Measurements from ENCODE around the gene ELMO1. TPM values are rescaled to one million over a fixed set of nuclear protein-coding genes. Genes with fewer than 3 reads are reported as not detected.
A peak's percentile ranks its signal among the peaks of the same experiment; 100 is the strongest.
"Not testable (repeated sequence)": the region's sequence is repeated elsewhere in the genome, so short reads cannot be mapped to it uniquely, and the experiment has no call there.

The ELMO1 gene
- total and polyA plus RNA-seq, 5 experiments from 2014 or later: 26.9 to 120 (median 58.4) TPM

DNA sequence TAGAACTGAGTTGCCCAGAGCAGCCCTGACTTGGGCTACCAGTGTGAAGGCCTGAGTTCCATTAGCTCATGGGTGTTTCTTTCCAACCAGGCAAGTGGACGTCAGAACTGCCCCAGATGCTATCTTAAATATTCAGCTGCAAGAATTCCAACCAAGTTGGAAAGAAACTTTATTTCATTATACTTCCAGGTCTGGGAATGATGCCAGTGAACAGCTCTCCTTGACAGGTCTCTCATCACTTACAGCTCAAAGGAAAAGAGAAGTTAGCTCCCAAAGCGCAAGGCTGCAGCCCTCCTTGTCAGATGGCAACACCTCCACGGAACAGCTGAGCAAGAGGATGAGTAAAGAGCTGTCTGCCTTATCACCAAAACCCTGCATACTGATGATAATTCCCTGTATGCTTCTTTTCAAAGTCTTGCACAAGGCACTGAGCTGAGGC lies 468.8 kb downstream of the ELMO1 start:
- ATAC-seq (no peak), DNase-seq (no peak)
- Mint-ChIP-seq H3K27me3 (no peaks in the 10 kb centered on the region), H3K4me1 (peaks cover 6 to 23% (median 16%) of the 10 kb centered on the region in 4 donors), H3K27ac (peak overlapping the region in 1 of 10 donors; percentile 62), H3K9me3 (peaks cover 0 to 2% (median 0%) of the 10 kb centered on the region in 9 donors), H3K36me3 (peaks cover 13 to 18% (median 16%) of the 10 kb centered on the region in 3 donors), H3K4me3 (no peak overlapping the region)
- POLR2A ChIA-PET: no interaction called here

DNA sequence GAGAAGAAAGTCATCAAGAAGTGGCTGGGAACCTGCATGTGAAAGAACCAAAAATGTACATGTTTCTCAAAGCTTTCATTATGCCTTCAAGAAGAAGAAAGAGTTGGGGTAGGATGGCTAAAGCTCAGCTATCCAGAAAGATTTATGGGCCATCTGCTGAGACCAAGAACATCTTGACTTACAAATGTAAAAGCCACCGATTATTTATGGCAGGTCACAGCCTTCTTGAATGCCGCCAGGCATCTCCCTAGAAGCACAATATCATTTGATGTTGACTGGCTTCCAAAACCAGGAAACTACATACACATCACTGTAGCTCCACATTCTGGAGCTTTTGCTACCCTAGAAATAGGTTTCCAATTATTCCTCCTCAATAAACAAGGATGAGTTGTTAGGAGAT lies 470.2 kb downstream of the ELMO1 start:
- no peak overlapping the region for H3K4me3 Mint-ChIP-seq
- H3K27ac Mint-ChIP-seq: peak overlapping the region in 4 of 10 donors; percentile 53 to 73 (median 64)
- no peaks in the 10 kb centered on the region for H3K27me3 Mint-ChIP-seq
- H3K9me3 Mint-ChIP-seq: peaks cover 0 to 2% (median 0%) of the 10 kb centered on the region in 9 donors
- ATAC-seq (no peak), DNase-seq (no peak)
- POLR2A ChIA-PET: no interaction called here
- peaks cover 2 to 17% (median 6%) of the 10 kb centered on the region in 4 donors for H3K4me1 Mint-ChIP-seq
- peaks cover 17 to 22% (median 22%) of the 10 kb centered on the region in 3 donors for H3K36me3 Mint-ChIP-seq

DNA sequence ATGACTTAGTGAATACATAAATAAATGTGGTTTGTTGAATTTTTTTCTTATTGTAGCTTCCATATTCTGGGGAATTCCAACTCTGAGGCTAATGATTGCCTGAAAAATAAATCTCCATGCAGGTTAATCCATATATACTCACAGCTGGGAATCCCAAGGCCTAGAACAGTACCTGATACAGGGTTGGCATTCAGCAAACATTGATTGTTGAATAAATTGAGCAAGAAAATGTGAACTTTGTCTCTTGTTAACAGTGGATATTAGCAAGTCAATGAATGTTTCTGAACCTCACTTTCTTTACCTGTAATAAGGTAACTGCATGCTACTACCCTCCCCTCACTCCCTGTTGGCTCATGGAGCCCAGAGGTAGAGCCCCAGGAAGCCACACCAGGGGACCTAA lies 470.8 kb downstream of the ELMO1 start:
- POLR2A ChIA-PET: no interaction called here
- Mint-ChIP-seq H3K4me1 (peaks cover 2 to 14% (median 3%) of the 10 kb centered on the region in 4 donors), H3K27ac (peak overlapping the region in 5 of 10 donors; percentile 30 to 73 (median 63)), H3K27me3 (no peaks in the 10 kb centered on the region), H3K36me3 (peaks cover 17 to 24% (median 22%) of the 10 kb centered on the region in 3 donors), H3K4me3 (no peak overlapping the region), H3K9me3 (peaks cover 0 to 2% (median 0%) of the 10 kb centered on the region in 9 donors)
- ATAC-seq: no peak
- DNase-seq: no peak

DNA sequence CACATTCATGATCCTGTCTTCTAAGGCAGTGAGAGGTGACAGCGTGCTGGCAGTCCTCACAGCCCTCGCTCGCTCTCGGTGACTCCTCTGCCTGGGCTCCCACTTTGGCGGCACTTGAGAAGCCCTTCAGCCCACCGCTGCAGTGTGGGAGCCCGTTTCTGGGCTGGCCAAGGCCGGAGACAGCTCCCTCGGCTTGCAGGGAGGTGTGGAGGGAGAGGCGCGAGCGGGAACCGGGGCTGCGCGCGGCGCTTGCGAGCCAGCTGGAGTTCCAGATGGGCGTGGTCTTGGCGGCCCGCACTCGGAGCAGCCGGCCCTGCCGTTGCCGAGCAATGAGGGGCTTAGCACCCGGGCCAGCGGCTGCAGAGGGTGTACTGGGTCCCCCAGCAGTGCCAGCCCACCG lies 475.1 kb downstream of the ELMO1 start:
- Mint-ChIP-seq H3K4me1 (peaks cover 20 to 38% (median 33%) of the 10 kb centered on the region in 4 donors), H3K36me3 (peaks cover 21 to 26% (median 22%) of the 10 kb centered on the region in 3 donors)
- POLR2A ChIA-PET, H3K9me3 Mint-ChIP-seq, H3K27ac Mint-ChIP-seq, H3K27me3 Mint-ChIP-seq, ATAC-seq, H3K4me3 Mint-ChIP-seq, DNase-seq: not testable (repeated sequence)

GRCh38 chr7:36972140-36972518 lies 476.5 kb downstream of the ELMO1 start:
- peaks cover 22 to 37% (median 34%) of the 10 kb centered on the region in 4 donors for H3K4me1 Mint-ChIP-seq

DNA sequence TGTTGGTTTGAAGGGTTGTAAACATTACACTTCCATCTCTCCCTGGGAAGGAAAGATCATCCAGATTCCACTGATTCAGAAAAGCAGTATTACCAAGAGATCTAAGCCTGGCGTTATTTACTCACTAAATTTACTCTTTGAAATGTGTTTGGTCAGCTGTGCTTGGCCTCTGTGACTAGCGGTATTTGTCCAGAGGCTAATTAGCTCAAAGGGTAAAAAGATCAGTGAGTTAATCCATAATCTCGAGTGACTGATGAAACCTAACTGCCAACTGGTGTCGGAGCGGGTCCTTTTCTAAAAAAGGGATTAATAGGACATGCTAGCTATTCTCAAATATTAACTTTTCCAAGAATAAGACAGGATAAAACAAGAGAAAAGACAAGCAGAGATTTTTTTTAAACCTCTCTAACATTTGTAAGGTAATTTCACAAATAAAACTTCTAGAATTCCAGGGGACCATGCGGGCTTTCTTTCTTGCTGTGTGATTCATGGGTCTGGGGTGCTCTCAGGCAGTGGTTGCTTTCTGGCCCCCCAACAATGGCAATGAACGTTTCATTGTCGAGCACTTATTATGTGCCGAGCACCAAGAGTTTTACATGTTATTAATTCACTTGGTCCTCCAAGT lies 477.0 kb downstream of the ELMO1 start:
- POLR2A ChIA-PET: no interaction called here
- peak overlapping the region in 1 of 10 donors; percentile 49 for H3K4me3 Mint-ChIP-seq

More at GRCh38 chr7:36972140-36972518, 476.5 kb downstream of the ELMO1 start:
- POLR2A ChIA-PET: no interaction called here
- Mint-ChIP-seq H3K36me3 (peaks cover 17 to 22% (median 20%) of the 10 kb centered on the region in 3 donors), H3K9me3 (peaks cover 0 to 5% (median 0%) of the 10 kb centered on the region in 9 donors), H3K27ac (peak overlapping the region in 4 of 10 donors; percentile 13 to 37 (median 25)), H3K27me3 (no peaks in the 10 kb centered on the region), H3K4me3 (no peak overlapping the region)
- ATAC-seq (no peak), DNase-seq (no peak)

DNA sequence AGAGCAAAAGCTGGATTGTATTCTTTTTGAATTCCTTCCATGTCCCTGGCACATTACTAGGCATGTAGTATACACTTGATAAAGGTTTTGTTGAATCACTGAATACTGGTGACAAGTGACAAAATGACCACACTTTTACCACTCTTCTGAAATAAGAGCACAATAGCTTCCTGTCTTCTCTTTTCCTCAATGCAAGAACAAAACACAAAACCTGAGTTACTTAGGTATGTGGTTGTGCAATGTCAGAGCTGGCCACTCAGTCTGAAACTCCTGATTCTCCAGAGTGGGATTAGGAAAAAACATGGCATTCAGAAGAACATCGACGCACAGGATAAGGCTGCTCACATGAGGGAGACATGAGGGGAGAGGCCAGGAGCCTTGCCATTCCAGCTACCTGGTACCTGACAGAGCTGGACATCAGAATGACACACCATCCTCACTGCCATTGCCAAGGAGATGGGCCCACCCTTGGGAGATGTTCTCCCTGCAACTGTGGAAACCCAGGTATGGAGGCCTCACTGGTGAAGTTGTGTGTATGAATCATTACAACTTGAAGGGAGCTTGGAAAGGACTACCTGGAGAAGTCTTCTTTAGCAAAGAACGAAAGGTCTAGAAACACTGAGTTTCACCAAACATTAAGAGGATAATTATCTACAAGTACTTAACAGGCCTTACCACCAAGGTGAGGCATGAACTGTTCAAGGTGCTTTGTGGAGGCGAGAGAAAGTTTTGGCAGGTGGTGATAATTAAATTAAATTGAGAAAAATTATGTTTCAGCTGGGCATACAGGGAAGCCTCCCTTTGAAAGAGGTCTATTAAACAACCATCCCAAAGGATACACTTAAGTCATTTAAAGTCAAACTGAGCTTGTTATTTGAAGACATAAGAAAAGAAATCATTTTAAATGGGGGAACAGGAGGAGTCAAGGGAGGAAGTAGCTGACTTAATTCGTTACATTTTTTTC lies 477.8 kb downstream of the ELMO1 start:
- Mint-ChIP-seq H3K27me3 (no peaks in the 10 kb centered on the region), H3K9me3 (peaks cover 0 to 10% (median 3%) of the 10 kb centered on the region in 9 donors), H3K36me3 (peaks cover 11 to 26% (median 20%) of the 10 kb centered on the region in 3 donors), H3K4me1 (peaks cover 22 to 37% (median 35%) of the 10 kb centered on the region in 4 donors), H3K4me3 (peak overlapping the region in 6 of 10 donors; percentile 7 to 49 (median 12)), H3K27ac (peak overlapping the region; percentile 2 to 86 (median 52))
- ATAC-seq (no peak), DNase-seq (no peak)
- POLR2A ChIA-PET: no interaction called here

More for the DNA sequence above, 477.0 kb downstream of the ELMO1 start:
- Mint-ChIP-seq H3K36me3 (peaks cover 15 to 24% (median 20%) of the 10 kb centered on the region in 3 donors), H3K27me3 (no peaks in the 10 kb centered on the region), H3K9me3 (peaks cover 0 to 7% (median 0%) of the 10 kb centered on the region in 9 donors), H3K4me1 (peaks cover 22 to 37% (median 34%) of the 10 kb centered on the region in 4 donors), H3K27ac (peak overlapping the region in 6 of 10 donors; percentile 23 to 78 (median 66))
- DNase-seq: no peak
- ATAC-seq: no peak

DNA sequence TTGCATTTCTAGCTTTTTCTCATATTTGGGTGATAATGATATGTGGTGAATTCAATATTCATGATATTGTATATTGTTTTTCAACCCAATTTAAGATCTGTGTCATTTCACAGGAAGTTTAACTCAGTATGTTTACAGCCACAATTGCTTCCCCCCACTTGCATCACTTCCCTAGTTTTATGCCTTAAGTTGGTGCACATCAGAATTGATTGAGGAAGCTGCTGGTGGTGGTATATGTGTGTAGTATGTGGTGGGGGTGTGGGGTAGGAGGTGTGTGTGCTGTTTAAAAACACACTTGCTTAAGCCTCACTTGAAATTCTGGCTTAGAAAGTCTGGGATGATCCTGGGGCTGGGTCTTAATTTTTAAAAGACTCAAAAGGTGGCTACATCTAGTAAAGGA lies 479.3 kb downstream of the ELMO1 start:
- Mint-ChIP-seq H3K36me3 (peaks cover 6 to 24% (median 15%) of the 10 kb centered on the region in 3 donors), H3K27me3 (no peaks in the 10 kb centered on the region), H3K9me3 (peaks cover 0 to 19% (median 5%) of the 10 kb centered on the region in 9 donors), H3K4me1 (peaks cover 27 to 44% (median 44%) of the 10 kb centered on the region in 4 donors), H3K4me3 (peak overlapping the region in 6 of 10 donors; percentile 15 to 57 (median 45)), H3K27ac (peak overlapping the region in 8 of 10 donors; percentile 23 to 87 (median 68))
- POLR2A ChIA-PET: no interaction called here
- ATAC-seq (peak in 1 of 2 donors; percentile 82), DNase-seq (peak in 5 of 10 donors; percentile 0 to 56 (median 24))

DNA sequence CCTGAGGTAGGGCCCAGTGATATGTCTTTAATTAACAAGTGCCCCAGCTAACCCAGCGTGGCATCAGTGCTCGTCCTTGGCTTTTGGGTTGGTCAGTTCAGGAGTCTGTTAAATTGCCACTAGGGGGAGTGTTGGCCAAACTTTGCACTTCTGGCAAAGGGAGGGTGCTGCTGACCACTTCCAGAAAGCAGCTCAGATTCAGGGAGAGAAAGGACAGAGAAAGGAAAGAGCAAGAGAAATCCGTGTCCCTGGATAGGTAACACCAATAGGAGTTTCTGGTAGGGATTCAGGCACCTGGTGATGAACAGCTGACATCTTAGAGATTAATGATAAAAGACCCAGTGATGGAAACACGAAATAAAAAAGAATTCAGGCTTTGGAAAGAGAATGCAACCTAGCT lies 481.3 kb downstream of the ELMO1 start:
- no peak for DNase-seq
- H3K36me3 Mint-ChIP-seq: peaks cover 12 to 26% (median 20%) of the 10 kb centered on the region in 3 donors
- POLR2A ChIA-PET: no interaction called here
- H3K4me3 Mint-ChIP-seq: peak overlapping the region in 1 of 10 donors; percentile 49
- peaks cover 0 to 19% (median 5%) of the 10 kb centered on the region in 9 donors for H3K9me3 Mint-ChIP-seq
- no peak for ATAC-seq
- no peaks in the 10 kb centered on the region for H3K27me3 Mint-ChIP-seq
- peak overlapping the region in 2 of 10 donors; percentile 58 to 75 for H3K27ac Mint-ChIP-seq
- peaks cover 28 to 44% (median 43%) of the 10 kb centered on the region in 4 donors for H3K4me1 Mint-ChIP-seq

GRCh38 chr7:36966636-36967035 lies 482.0 kb downstream of the ELMO1 start:
- DNase-seq (no peak), ATAC-seq (no peak)
- Mint-ChIP-seq H3K9me3 (peaks cover 0 to 19% (median 7%) of the 10 kb centered on the region in 9 donors), H3K27ac (no peak overlapping the region), H3K4me3 (no peak overlapping the region), H3K27me3 (no peaks in the 10 kb centered on the region), H3K36me3 (peaks cover 16 to 29% (median 23%) of the 10 kb centered on the region in 3 donors), H3K4me1 (peaks cover 31 to 45% (median 42%) of the 10 kb centered on the region in 4 donors)
- POLR2A ChIA-PET: no interaction called here

DNA sequence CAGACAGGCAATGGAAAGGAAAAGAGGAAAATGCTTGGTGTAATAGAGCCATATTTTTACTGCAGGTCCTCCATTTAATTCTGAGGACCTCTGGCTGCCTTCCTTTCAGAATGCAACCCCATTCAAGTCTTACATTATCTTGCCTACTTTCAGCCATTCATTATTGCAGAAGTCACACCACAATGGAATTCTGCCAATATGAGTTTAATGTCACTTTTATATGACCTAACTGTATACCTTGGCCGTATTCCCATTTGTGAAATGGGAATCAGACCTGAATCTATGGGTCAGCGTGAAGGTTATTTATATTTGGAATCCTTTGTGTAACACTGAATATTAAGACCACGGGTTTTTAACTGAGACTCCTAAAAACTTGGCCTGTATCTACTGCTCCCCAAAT lies 482.6 kb downstream of the ELMO1 start:
- peaks cover 25 to 41% (median 38%) of the 10 kb centered on the region in 4 donors for H3K4me1 Mint-ChIP-seq
- DNase-seq (no peak), ATAC-seq (no peak)
- H3K27ac Mint-ChIP-seq: no peak overlapping the region
- peaks cover 16 to 24% (median 17%) of the 10 kb centered on the region in 3 donors for H3K36me3 Mint-ChIP-seq
- H3K4me3 Mint-ChIP-seq: no peak overlapping the region
- POLR2A ChIA-PET: no interaction called here
- peaks cover 0 to 19% (median 7%) of the 10 kb centered on the region in 9 donors for H3K9me3 Mint-ChIP-seq
- no peaks in the 10 kb centered on the region for H3K27me3 Mint-ChIP-seq

- peaks cover 13 to 26% (median 16%) of the 10 kb centered on the region in 3 donors for H3K36me3 Mint-ChIP-seq
- peaks cover 0 to 19% (median 7%) of the 10 kb centered on the region in 9 donors for H3K9me3 Mint-ChIP-seq
- H3K4me3 Mint-ChIP-seq: no peak overlapping the region
- H3K4me1 Mint-ChIP-seq: peaks cover 24 to 39% (median 36%) of the 10 kb centered on the region in 4 donors
- DNase-seq (no peak), ATAC-seq (no peak)
- no peaks in the 10 kb centered on the region for H3K27me3 Mint-ChIP-seq
- POLR2A ChIA-PET: no interaction called here
- peak overlapping the region in 1 of 10 donors; percentile 12 for H3K27ac Mint-ChIP-seq
Measured at GRCh38 chr7:36965625-36966024, 483.0 kb downstream of the ELMO1 start.

Measured in naive thymus-derived CD8-positive, alpha-beta T cell (primary cell).